Measurements from ENCODE around the gene CSE1L.
"Not testable (repeated sequence)": the region's sequence is repeated elsewhere in the genome, so short reads cannot be mapped to it uniquely, and the experiment has no call there.

The CSE1L gene

GRCh38 chr20:49132995-49133478 lies 86.9 kb downstream of the CSE1L start:
- TF ChIP-seq, protein P1, sequence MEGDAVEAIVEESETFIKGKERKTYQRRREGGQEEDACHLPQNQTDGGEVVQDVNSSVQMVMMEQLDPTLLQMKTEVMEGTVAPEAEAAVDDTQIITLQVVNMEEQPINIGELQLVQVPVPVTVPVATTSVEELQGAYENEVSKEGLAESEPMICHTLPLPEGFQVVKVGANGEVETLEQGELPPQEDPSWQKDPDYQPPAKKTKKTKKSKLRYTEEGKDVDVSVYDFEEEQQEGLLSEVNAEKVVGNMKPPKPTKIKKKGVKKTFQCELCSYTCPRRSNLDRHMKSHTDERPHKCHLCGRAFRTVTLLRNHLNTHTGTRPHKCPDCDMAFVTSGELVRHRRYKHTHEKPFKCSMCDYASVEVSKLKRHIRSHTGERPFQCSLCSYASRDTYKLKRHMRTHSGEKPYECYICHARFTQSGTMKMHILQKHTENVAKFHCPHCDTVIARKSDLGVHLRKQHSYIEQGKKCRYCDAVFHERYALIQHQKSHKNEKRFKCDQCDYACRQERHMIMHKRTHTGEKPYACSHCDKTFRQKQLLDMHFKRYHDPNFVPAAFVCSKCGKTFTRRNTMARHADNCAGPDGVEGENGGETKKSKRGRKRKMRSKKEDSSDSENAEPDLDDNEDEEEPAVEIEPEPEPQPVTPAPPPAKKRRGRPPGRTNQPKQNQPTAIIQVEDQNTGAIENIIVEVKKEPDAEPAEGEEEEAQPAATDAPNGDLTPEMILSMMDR (IDR thresholded peaks at IDR 0.05), result peak; percentile 80
- TF ChIP-seq ZFX (IDR thresholded peaks at IDR 0.05; ENCODE audit: borderline replicate concordance), result no peak

GRCh38 chr20:49133571-49133970 lies 87.5 kb downstream of the CSE1L start:
- H3K27ac ChIP-seq, result no peak overlapping the region

More at GRCh38 chr20:49132995-49133478, 86.9 kb downstream of the CSE1L start:
- no peak overlapping the region for H3K27ac ChIP-seq

DNA sequence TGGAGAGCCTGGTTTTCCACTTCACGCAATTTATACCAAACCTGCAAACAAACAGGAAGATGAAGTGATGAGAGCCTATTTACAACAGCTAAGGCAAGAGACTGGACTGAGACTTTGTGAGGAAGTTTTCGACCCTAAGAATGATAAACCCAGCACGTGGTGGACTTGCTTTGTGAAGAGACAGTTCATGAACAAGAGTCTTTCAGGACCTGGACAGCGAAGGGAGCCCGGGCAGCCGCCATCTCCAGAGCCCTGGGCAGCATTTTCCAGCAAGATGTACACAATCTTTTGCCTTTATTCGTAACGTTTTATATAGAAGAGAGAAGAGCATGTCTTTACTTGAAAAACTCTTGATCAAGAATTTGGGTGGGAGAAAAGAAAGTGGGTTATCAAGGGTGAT lies 88.7 kb downstream of the CSE1L start:
- not testable (repeated sequence) for H3K27ac ChIP-seq

More at GRCh38 chr20:49133571-49133970, 87.5 kb downstream of the CSE1L start:
- TF ChIP-seq, protein P1 (IDR thresholded peaks at IDR 0.05), result no peak

DNA sequence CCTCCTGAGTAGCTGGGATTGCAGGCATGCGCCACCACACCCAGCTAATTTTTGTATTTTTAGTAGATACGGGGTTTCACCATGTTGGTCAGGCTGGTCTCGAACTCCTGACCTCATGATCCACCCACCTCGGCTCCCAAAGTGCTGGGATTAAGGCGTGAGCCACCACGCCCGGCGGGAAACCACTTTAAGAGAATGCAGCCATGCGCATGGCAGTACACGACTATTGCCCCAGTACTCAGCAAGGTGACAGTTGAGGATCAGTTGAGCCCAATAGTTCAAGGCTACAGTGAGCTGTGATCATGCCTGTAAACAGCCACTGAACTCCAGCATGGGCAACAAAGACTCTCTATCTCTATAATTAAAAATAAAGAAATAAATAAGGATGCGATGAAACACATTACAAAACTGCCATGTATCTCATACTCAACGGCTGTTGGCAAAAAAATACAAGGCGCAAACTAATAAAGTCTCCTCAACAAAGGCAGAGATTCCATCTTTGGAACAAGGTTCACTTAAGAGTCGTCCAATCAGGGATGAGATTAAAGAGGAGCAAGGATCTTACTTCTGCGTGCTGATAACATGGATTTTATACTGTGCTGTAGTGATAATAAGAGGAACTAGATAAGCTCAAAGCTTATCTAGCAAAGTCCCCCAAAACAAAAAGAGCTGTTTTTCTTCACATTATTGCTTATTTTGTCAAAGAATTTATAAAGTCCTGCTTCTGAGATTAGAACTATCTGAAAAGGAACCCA lies 90.9 kb downstream of the CSE1L start:
- TF ChIP-seq, protein P1 (IDR thresholded peaks at IDR 0.05), result no peak
- TF ChIP-seq ZFX (IDR thresholded peaks at IDR 0.05; ENCODE audit: borderline replicate concordance), result no peak
- H3K27ac ChIP-seq, result no peak overlapping the region

GRCh38 chr20:49138431-49138830 lies 92.3 kb downstream of the CSE1L start:
- TF ChIP-seq ZFX (IDR thresholded peaks at IDR 0.05; ENCODE audit: borderline replicate concordance), result no peak
- TF ChIP-seq, protein P1 (IDR thresholded peaks at IDR 0.05), result no peak
- H3K27ac ChIP-seq, result no peak overlapping the region

DNA sequence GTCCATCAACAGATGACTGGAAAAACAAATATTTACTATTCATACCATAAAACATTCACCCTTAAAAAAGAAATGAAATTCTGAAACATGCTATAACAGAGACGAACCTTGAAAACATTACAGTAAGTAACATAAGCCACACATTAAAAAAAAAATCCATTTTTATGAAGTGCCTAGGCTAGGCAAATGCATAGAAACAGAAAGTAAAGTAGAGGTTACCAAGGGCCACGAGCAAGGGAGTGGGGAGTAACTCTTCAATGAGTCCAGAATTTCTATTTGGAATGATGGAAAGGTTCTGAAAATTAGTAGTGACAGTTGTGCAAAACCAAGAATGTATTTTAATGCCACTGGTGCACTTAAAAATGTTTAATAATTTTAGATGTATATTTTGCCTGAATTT lies 94.3 kb downstream of the CSE1L start:
- H3K27ac ChIP-seq, result no peak overlapping the region
- TF ChIP-seq, protein P1 (IDR thresholded peaks at IDR 0.05), result no peak
- no peak for TF ChIP-seq ZFX (IDR thresholded peaks at IDR 0.05; ENCODE audit: borderline replicate concordance)

DNA sequence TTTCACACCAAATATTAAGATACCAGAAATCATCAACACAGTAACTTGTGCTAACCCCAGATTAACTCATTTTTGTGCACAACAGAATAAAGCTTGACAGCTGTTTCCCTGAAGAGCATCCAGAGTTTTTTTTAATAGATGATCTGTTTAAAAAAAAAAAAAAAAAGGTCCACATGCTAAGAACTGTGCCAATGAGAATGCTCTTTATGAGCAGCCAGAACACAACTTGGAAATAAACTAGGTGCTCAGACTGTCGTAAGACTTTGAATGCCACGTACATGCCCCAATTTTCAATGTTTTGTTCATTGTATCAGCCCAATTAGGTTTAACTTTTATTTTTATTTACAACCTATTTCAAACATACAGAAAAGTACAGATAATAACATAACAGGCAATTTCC lies 94.7 kb downstream of the CSE1L start:
- TF ChIP-seq, protein P1 (IDR thresholded peaks at IDR 0.05), result no peak
- H3K27ac ChIP-seq, result no peak overlapping the region
